Measurements from ENCODE around the gene FIP1L1. TPM values are rescaled to one million over a fixed set of nuclear protein-coding genes. Genes with fewer than 3 reads are reported as not detected.

The FIP1L1 gene
- total RNA-seq, 2 experiments from 2014 or later = 74.5 to 76.2 TPM

- peaks cover 30% of the 10 kb centered on the region for H3K27me3 Mint-ChIP-seq
- H3K27ac Mint-ChIP-seq = no peak overlapping the region
- no peaks in the 10 kb centered on the region for H3K9me3 Mint-ChIP-seq
- no peak for DNase-seq
- CTCF ChIA-PET = no interaction called here
- H3K36me3 Mint-ChIP-seq (ENCODE audit: low read depth) = no peaks in the 10 kb centered on the region
- POLR2A ChIA-PET = no interaction called here
- no peak overlapping the region for H3K4me3 Mint-ChIP-seq
- H3K4me1 Mint-ChIP-seq = no peaks in the 10 kb centered on the region
Observed at GRCh38 chr4:53484911-53485657, 107.6 kb downstream of the FIP1L1 start.

GRCh38 chr4:53485658-53486040 is 108.2 kb downstream of the FIP1L1 start:
- Mint-ChIP-seq H3K4me3 (no peak overlapping the region), H3K27ac (no peak overlapping the region), H3K9me3 (no peaks in the 10 kb centered on the region), H3K27me3 (peaks cover 31% of the 10 kb centered on the region), H3K4me1 (no peaks in the 10 kb centered on the region), H3K36me3 (ENCODE audit: low read depth) (no peaks in the 10 kb centered on the region)
- CTCF ChIA-PET = no interaction called here
- no peak for DNase-seq
- POLR2A ChIA-PET = no interaction called here

- ChIA-PET POLR2A (no interaction called here), CTCF (no interaction called here)
- peaks cover 26% of the 10 kb centered on the region for H3K27me3 Mint-ChIP-seq
- H3K9me3 Mint-ChIP-seq = no peaks in the 10 kb centered on the region
- H3K36me3 Mint-ChIP-seq (ENCODE audit: low read depth) = no peaks in the 10 kb centered on the region
- DNase-seq = no peak
- H3K27ac Mint-ChIP-seq = no peak overlapping the region
- H3K4me3 Mint-ChIP-seq = no peak overlapping the region
- no peaks in the 10 kb centered on the region for H3K4me1 Mint-ChIP-seq
Observed at GRCh38 chr4:53487766-53488165, 110.3 kb downstream of the FIP1L1 start.

GRCh38 chr4:53489279-53489889 is 111.9 kb downstream of the FIP1L1 start:
- ChIA-PET CTCF (interaction anchor here (1.1 kb wide), 1 partner anchor 10 kb away, joined by 3 read pairs; no protein-coding TSS in a partner anchor), POLR2A (no interaction called here)
- H3K36me3 Mint-ChIP-seq (ENCODE audit: low read depth) = no peaks in the 10 kb centered on the region
- no peaks in the 10 kb centered on the region for H3K9me3 Mint-ChIP-seq
- DNase-seq = no peak
- H3K27ac Mint-ChIP-seq = no peak overlapping the region
- peaks cover 24% of the 10 kb centered on the region for H3K27me3 Mint-ChIP-seq
- H3K4me1 Mint-ChIP-seq = no peaks in the 10 kb centered on the region
- H3K4me3 Mint-ChIP-seq = no peak overlapping the region

GRCh38 chr4:53490161-53490956 is 112.9 kb downstream of the FIP1L1 start:
- no peaks in the 10 kb centered on the region for H3K9me3 Mint-ChIP-seq
- CTCF ChIA-PET = interaction anchor here (1.1 kb wide), 1 partner anchor 9 kb away, joined by 3 read pairs; no protein-coding TSS in a partner anchor
- H3K36me3 Mint-ChIP-seq (ENCODE audit: low read depth) = no peaks in the 10 kb centered on the region
- H3K27ac Mint-ChIP-seq = no peak overlapping the region
- DNase-seq = no peak
- peaks cover 20% of the 10 kb centered on the region for H3K27me3 Mint-ChIP-seq
- POLR2A ChIA-PET = no interaction called here
- no peak overlapping the region for H3K4me3 Mint-ChIP-seq
- no peaks in the 10 kb centered on the region for H3K4me1 Mint-ChIP-seq

- Mint-ChIP-seq H3K4me1 (no peaks in the 10 kb centered on the region), H3K27ac (no peak overlapping the region), H3K4me3 (no peak overlapping the region), H3K36me3 (ENCODE audit: low read depth) (no peaks in the 10 kb centered on the region), H3K27me3 (peaks cover 15% of the 10 kb centered on the region), H3K9me3 (no peaks in the 10 kb centered on the region)
- no peak for DNase-seq
- ChIA-PET POLR2A (no interaction called here), CTCF (no interaction called here)
Observed at GRCh38 chr4:53490965-53491622, 113.7 kb downstream of the FIP1L1 start.

- Mint-ChIP-seq H3K4me3 (no peak overlapping the region), H3K27ac (no peak overlapping the region), H3K9me3 (no peaks in the 10 kb centered on the region), H3K36me3 (ENCODE audit: low read depth) (no peaks in the 10 kb centered on the region), H3K27me3 (peaks cover 2% of the 10 kb centered on the region), H3K4me1 (no peaks in the 10 kb centered on the region)
- POLR2A ChIA-PET = no interaction called here
- CTCF ChIA-PET = interaction anchor here (0.5 kb wide), 1 partner anchor 632 kb away, joined by 3 read pairs; no protein-coding TSS in a partner anchor
- DNase-seq = no peak
Observed at GRCh38 chr4:53494851-53495250, 117.4 kb downstream of the FIP1L1 start.

GRCh38 chr4:53497487-53498244 is 120.2 kb downstream of the FIP1L1 start:
- no peak for DNase-seq
- Mint-ChIP-seq H3K4me3 (no peak overlapping the region), H3K9me3 (no peaks in the 10 kb centered on the region), H3K4me1 (no peaks in the 10 kb centered on the region), H3K27ac (no peak overlapping the region), H3K27me3 (no peaks in the 10 kb centered on the region), H3K36me3 (ENCODE audit: low read depth) (no peaks in the 10 kb centered on the region)
- POLR2A ChIA-PET = no interaction called here
- CTCF ChIA-PET = no interaction called here

GRCh38 chr4:53498706-53499105 is 121.3 kb downstream of the FIP1L1 start:
- POLR2A ChIA-PET = no interaction called here
- CTCF ChIA-PET = interaction anchor here (1.4 kb wide), 1 partner anchor 9 kb away, joined by 3 read pairs; no protein-coding TSS in a partner anchor
- no peak for DNase-seq
- no peak overlapping the region for H3K27ac Mint-ChIP-seq
- H3K4me1 Mint-ChIP-seq = no peaks in the 10 kb centered on the region
- no peaks in the 10 kb centered on the region for H3K27me3 Mint-ChIP-seq
- H3K36me3 Mint-ChIP-seq (ENCODE audit: low read depth) = no peaks in the 10 kb centered on the region
- H3K9me3 Mint-ChIP-seq = no peaks in the 10 kb centered on the region
- no peak overlapping the region for H3K4me3 Mint-ChIP-seq

GRCh38 chr4:53499791-53500190 is 122.3 kb downstream of the FIP1L1 start:
- no peaks in the 10 kb centered on the region for H3K36me3 Mint-ChIP-seq (ENCODE audit: low read depth)
- POLR2A ChIA-PET = no interaction called here
- H3K4me3 Mint-ChIP-seq = no peak overlapping the region
- no peak for DNase-seq
- no peaks in the 10 kb centered on the region for H3K4me1 Mint-ChIP-seq
- H3K27me3 Mint-ChIP-seq = no peaks in the 10 kb centered on the region
- H3K27ac Mint-ChIP-seq = no peak overlapping the region
- no peaks in the 10 kb centered on the region for H3K9me3 Mint-ChIP-seq
- CTCF ChIA-PET = interaction anchor here (1.4 kb wide), 1 partner anchor 10 kb away, joined by 3 read pairs; no protein-coding TSS in a partner anchor

GRCh38 chr4:53500546-53500945 is 123.1 kb downstream of the FIP1L1 start:
- POLR2A ChIA-PET = no interaction called here
- no peak overlapping the region for H3K27ac Mint-ChIP-seq
- no peaks in the 10 kb centered on the region for H3K4me1 Mint-ChIP-seq
- H3K36me3 Mint-ChIP-seq (ENCODE audit: low read depth) = no peaks in the 10 kb centered on the region
- no peak overlapping the region for H3K4me3 Mint-ChIP-seq
- no peak for DNase-seq
- CTCF ChIA-PET = no interaction called here
- H3K27me3 Mint-ChIP-seq = no peaks in the 10 kb centered on the region
- no peaks in the 10 kb centered on the region for H3K9me3 Mint-ChIP-seq

- H3K27me3 Mint-ChIP-seq = no peaks in the 10 kb centered on the region
- no peak overlapping the region for H3K4me3 Mint-ChIP-seq
- no peaks in the 10 kb centered on the region for H3K4me1 Mint-ChIP-seq
- DNase-seq = no peak
- no peak overlapping the region for H3K27ac Mint-ChIP-seq
- no peaks in the 10 kb centered on the region for H3K9me3 Mint-ChIP-seq
- no peaks in the 10 kb centered on the region for H3K36me3 Mint-ChIP-seq (ENCODE audit: low read depth)
- ChIA-PET CTCF (no interaction called here), POLR2A (no interaction called here)
Observed at GRCh38 chr4:53501561-53501960, 124.1 kb downstream of the FIP1L1 start.

All from activated CD4-positive, alpha-beta memory T cell treated with anti-CD3 and anti-CD28 coated beads, Interleukin-2, amount 10 ng/mL, durations not matched to agents 7 days and 5 days (primary cell).